SW 1271 (cell line): ENCODE measurements around the gene SAP30L.

Source experiments
- DNase-seq, 2 experiments: peaks; one replicate each; lab custom pipeline; 2025; lab: John Stamatoyannopoulos, UW

The SAP30L gene

DNA sequence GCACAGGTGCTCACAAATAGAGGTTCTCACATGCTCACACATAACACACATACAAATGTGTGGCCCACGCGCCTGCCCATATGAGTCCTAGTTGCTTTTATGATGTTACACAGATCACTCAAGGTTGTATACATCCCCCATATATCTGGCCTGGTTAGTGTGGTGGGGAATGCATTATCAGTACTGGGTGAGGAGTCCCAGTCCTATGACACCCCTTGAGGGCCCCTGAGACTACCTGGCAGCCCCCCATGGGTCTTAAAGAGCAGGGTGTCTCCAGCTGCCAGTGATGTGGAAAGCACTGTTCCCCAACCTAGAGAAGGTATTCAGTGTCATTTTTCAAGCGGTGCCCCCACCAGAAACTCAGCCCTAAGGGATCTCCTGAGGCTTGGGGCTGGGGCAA is 35.0 kb downstream of the SAP30L start:
- DNase-seq: no peak

DNA sequence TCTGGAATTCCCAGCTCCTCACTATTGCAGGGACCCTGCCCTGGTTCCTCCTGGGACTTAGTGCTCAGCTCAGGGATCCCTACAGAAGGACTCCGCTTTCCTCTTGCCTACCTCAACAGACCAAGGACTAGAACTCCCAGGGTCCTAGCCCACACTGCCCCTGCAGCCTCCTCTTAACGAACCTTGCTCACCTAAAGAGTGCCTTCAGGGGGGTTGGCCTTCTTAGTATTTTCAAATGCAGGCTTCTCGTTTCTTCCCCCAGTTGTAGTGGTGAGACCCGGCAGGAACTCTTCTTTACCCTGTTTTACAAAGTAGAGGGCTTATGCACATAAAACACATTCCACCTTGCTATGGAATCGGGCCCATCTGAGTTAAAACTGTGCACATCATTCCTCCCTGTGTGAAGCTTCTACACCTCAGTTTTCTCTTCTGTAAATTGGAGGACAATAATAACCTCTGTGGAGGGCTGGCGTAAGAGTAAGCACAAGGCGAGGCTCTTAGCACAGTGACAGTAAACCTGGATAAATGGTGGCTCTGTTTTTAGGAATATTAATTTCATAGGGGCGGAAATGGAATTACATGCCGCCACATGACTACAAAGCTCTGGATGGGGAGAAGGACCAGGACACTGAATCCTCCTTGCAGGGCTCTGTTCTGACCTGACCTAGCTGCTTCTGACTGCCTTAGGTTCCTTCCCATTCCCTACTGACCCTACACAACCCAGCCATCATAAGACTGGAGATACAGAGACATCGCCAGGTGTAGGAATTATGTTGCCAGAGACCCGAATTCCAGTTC is 36.0 kb downstream of the SAP30L start:
- no peak for DNase-seq

DNA sequence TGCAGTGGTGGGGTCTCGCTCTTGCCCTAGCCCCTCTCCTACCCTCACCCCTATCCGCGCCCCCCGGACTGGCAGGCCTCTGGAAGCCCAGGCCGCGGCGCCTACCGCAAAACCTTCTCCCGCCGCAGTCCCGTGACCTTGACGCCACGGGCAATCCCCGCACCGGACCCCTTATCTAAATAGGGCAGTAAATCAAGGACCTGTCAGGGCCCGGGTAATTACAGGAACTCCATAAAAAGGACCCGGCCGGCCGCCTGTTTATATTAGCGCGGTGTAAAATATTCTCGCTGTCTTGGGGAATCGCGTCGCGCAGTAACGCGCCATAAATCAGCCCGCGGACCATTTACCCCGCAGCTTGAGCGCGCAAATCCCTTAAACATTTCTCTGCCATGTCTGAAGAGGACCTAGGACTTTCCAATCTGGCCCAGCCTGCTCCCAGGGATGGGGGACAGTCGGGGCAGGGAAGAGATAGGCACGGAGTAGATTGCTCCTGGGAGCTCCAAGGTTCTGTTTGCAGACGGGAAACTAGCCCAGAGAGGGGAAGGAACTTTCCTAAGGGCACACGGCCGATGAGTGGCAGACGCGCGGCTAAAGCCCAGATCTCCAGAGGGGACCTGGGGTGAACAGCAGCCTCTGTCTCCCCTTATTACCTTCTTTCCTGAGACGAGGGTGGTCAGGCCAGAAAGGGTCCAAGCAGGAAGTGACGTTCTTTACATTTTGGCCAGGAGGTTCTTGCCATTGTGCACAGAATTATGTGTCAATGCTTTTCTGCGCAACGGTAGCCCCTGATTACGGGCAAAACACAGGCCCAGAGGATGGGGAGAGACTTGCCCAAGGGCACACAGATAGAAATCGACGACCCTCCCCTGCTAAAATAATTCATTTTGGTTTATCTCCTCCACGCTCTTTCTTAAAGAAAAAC is 37.0 kb downstream of the SAP30L start:
- DNase-seq: no peak

DNA sequence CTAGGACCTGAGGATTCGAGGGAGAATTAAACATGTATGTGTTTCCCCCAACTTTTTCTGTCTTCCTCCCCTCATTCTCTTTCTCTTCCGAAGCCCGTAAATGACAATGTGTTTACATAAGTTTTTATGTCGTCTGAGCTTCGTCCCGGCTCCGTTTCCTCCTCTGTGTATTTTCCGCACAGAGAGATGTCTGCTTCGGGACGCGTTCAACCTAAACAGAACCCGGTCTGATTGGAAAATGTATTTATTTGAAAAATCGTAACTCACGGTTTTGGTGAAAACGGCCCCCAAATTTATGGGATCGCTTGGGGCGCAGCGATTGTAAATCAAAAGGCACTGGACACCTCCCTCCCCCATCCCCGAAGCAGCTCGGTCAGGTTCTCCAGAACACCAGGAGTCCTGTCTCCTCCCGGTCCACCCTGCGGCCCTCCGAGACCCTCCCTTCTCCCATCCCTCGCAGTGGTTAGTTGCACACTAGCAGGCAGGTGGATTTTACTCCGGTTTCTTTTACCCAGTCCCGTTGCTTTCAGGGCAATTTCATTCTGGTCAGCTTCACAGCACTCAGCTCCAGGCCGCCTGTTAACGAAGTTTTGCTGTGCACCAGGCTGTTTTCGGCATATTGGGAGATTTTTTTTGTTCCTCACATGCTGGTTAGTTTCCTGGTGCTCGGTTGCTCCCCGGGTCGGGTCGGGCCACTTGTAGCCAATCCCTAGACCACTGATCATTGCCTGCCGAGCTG is 38.0 kb downstream of the SAP30L start:
- DNase-seq: no peak

DNA sequence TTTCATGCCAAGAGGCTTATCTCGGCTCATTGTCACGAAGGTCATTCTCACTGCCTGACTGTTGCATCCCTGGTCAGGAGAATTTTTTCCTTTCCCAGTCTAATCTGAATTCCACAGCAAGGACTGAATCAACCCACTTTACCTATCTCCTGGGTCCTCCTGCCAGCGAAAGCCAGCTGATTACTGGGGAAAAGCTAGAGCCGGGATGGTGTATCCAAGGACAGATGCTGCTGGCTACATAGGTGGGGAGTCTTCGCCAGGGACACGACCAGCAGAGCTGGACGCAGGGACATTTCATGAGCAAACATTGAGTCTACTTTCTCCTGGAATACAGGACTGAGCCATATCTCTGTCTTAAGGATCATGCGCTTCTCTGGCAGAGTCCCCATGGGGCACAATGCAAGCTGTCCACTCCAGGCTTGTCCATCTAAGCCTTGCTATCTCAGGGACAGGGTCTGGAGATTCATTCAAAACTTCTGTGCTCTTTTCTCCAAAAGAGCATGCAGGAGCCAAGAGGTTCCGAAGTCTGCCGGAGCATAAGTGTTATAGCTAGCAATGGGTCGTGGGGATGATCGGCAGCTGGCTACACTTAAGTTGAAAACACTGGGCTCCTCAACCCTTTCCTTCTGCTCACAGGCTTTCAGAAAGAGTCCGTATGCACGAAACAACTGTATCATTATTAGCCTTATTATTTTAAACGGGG is 38.7 kb downstream of the SAP30L start:
- DNase-seq: no peak

DNA sequence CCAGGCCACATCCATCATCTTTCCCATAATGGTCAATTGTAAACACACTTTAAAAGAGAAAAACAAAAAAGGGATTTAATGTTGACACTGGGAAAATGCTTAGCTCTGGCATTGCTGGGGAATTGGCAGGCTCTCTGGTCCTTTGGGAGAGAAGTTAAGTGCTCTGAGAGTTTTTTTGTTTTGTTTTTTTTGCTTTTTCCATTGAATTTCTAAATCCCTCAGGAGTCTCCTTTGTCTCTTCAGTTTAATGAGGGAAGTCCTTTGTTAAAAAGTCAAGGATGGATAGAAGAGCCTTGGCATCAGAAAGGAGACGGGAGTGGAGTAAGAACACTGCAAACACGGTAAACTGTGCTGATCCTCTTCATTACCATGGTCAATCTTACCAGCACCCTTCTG is 39.3 kb downstream of the SAP30L start:
- no peak for DNase-seq

DNA sequence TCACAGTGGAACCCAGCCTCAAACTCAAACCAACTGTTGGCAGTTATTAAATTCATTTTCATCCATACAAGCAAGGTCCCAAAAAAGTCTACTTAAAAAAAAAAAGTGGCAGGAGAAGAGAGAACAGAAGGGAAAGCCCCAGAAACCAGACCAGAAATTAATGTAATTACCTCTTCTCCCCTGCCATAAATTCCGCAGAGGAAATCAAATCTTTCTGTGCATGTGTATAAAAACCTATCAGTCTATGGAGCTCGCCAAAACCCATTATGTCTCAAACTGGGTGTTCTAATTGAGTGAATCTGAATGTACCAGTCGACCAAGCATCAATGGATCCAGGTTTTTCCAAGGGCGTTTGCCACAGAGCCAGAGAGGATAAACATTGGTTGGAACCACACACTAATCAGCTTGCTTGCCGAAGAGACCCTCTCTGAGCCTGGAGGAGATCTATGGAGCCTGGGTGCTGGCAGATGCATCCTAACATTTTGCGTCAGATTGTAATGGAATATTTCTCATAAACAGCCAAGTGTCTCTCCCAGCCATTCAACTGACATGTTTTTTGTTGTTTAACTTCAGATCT is 40.1 kb downstream of the SAP30L start:
- no peak for DNase-seq

DNA sequence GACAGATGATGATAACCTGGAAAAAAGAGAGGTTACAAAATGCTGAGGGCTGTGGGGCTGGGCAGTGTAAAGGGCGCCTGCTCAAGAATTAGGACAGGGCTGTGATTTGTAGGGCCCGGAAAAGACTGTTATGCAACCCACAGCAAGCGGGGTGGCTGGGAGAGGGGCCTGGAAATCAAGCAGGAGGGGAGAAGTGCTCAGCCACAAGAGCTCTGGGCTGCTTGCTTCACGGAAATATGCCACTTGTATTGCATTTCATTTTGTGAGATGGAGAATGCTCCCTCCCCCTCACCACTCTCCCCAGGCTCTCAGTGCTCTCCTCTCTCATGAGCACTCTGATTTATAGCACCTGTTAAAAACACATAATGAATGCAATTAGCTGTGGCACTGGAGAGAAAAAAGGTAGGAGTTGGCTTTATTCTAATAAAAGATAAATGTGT is 40.6 kb downstream of the SAP30L start:
- no peak for DNase-seq

DNA sequence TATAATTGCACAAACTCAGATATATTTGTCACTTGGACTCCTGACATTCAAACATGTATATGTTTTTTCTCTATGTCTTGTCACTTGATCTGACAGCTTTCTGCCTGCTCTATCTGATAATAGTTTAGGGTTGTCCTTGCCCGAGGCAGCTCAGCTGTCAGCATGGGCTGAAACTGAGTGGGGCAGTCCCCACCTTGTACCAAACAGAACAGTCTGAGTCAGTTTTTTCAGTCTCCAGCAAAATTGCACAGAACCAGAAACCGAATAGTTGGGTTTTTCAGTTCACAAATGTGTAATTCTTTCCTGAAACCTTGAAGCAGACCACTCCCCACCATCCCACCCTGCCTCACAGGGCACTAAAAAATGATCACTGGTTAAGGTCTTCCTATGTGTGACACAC is 41.7 kb downstream of the SAP30L start:
- no peak for DNase-seq

DNA sequence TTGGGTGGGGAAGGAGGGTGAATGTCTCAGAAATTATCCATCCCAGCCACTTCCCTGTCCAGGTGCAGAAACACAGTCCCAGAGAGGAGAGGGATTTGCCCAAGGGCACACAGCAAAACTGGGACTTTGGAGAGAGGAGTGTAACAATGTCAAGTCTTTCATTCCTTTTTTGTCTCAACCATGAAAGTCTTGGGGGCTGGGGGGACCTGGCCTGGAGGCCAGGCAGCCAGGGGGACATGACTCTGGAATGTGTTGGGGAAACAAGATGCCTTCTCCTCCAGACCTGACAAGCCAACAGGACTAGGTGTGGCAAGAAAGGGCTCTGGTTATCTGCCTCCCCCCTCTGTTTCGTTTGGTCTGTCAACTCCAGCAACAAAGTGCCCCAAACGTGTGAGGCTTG is 46.1 kb downstream of the SAP30L start:
- no peak for DNase-seq

DNA sequence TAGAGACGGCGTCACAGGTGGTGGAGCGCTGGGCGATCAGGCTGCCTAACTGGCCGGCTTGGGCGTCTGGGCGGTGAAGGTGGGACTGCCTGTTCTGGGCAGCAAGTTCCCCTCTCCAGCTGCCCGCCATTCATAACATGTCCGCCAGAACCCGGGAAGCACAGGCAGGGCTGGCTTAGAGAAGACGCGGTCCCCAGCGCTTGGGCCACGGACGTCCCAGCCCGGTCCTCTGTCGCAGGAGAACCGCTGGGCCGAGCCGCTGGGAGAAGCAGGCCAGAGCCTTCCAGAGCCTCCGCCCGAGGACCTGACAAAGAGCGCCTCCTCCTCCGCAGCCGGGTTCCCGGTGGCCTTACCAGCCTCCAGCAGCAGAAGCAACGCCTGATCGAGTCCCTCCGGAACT is 47.5 kb downstream of the SAP30L start:
- DNase-seq: no peak

DNA sequence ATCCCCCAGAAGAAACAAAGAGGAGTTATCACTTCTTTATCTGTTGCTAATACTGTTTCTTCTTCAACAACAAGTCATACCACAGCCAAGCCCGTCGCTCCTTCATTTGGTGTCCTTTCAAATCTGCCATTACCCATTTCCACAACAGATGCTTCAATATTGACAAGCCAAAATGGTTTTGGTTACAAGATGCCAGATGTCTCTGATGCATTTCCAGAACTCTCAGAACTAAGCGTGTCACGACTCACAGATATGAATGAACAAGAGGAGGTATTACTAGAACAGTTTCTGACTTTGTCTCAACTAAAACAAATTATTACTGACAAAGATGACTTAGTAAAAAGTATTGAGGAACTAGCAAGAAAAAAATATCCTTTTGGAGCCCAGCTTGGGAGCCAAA is 48.2 kb downstream of the SAP30L start:
- no peak for DNase-seq

DNA sequence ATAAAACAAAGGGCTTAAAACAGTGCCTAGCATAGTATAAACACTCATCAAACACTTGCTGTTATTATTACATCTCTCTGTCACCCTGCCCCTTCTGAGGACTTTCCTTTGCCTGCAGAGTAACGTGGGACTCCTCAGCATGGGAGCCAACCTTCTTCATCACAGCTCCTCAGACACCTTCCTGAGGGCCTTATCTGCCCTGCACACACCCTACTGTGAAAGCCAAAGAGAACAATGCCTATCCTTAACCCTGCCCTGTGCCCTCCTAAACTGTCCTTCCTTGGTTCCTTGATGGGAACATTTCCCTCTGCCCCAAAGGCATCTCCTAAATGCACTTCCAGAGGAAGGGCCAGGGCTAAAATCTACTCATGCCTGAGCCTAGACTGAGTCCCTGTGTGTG is 52.8 kb downstream of the SAP30L start:
- DNase-seq: no peak

DNA sequence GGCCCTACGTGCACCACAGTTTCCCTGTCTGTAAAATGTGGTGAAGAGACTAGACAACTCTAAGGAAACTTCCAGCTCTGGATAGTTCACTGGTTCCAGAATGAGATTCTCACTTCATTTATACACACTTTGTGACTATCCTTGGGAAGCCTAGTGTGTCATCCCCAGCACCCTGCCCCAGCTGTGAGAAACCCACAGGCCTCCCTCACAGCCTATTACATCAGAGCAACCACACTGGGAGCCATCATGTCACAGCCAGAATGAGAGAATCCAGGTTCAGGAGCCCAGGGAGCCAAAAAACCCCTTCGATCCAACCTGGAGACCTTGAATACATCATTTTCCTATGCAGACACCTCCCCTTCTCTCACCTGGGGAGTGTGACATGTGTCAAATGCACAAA is 53.2 kb downstream of the SAP30L start:
- DNase-seq: no peak

DNA sequence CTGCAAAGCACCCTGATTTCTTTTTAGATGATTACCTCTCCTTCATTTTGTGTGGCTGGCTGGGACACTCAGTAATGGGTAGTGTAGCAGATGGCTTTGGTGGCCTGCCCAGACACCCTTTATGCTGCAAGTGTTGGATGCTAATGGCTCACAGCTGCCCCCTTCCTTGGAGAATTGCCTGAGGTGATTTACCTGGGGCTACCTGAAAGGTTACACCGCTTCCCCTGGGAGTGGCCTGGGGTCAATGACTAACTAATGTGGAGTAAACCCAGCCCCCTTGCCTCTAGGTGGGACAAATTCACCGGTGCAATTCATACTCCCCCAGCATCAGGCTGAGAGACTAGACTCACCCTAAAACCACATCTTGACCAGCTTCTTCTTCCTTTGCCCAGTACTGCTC is 55.8 kb downstream of the SAP30L start:
- no peak for DNase-seq

DNA sequence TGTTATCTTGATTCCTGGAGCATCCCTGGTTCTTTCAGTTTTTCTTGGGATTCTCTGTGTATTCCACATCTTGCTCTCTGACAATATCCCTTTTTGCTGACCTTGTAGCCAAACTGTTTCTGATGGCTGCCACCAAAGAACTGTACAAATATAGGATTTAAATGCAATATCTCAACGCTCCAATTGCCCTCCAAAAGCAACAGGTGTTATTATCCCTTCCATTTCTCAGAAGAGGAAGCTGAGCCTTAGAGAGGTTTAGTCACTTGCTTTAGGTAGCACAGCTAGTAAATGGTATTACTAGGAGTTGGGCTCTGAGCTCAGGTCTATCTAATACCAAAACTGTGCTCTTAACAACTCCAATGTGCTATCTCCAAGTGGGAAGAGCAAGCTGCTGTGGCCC is 56.4 kb downstream of the SAP30L start:
- no peak for DNase-seq

DNA sequence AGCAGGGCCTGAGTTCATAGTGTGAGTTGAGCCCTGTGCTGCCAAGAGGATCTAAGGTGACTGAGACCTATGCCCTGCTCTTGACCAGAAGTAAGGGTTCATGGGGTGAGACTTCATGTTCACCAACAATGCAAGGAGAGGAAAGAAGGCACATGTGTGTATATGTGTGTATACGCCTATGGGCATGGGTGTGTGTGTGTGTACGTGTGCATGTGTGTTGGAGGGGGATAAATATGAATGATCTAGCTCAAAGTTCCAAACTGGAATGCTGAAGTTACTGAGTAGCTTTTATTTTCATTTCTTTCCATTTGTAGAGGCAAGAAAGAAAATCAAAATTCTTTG is 57.9 kb downstream of the SAP30L start:
- no peak for DNase-seq

DNA sequence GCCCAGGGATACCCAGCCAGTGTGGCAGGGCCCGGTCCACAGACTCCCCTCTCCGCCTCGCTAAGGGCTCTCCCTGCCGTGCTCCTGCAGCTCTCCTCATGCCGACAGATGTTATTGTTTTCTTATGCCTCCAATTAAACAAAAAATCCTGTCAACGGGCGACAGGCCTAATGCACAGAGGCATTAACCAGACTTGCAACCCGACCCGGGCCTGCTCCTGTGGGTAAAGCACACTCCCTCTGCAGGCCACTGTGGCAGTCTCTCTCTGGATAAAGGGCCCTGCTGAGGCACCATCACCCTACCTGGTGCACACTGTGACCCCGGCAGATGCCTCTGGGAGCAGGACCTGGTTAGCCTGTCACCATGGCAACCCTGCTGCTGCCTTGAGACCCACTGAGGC is 59.8 kb downstream of the SAP30L start:
- no peak for DNase-seq

DNA sequence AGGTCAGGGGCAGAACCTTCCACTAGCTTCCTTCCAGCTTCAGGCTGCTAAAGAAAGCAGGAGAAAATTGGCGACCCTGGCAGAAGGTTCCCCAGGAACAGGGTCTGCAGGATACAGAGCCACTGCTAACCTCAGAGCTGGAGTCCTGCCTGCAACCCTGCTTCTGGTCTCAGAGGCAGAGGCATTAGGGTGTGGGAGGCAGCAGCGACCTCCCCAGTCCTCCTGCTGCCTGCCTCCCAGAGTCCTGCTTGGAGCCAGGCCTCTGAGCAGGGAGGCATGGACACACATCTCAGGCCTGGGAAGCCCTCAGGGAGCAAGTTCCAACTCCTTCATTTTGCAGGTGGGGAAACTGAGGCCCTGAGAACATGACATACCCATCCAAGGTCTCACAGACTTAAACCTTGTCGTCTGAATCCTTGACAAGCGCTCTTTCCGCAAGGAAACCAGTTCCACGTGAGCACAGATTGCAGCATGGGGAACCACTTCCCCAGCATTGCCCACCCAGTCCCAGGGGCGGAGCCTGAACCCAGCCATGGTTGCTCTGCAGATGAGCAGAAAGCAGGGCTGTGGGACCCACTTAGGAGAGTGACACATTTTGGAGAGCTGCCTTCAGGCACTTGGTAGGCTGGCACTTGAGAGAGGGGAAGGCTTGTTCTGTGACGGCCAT is 60.4 kb downstream of the SAP30L start:
- no peak for DNase-seq

DNA sequence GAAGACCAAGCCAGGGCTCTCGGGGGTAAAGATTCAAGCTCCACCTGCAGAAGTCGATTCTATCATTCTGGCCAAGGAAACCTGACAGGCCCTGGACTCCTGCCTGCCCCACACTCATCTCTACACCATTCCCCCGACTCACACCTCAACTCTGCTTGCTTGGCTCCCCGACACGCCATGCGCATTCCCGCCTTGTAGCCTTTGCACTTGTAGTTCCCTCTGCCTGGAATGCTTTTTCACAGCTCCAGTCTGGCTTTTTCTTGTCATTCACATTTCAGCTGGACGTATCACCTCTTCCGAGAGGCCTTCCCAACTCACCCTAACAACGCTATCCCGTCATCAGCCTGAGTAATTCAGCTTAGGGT is 60.9 kb downstream of the SAP30L start:
- no peak for DNase-seq

DNA sequence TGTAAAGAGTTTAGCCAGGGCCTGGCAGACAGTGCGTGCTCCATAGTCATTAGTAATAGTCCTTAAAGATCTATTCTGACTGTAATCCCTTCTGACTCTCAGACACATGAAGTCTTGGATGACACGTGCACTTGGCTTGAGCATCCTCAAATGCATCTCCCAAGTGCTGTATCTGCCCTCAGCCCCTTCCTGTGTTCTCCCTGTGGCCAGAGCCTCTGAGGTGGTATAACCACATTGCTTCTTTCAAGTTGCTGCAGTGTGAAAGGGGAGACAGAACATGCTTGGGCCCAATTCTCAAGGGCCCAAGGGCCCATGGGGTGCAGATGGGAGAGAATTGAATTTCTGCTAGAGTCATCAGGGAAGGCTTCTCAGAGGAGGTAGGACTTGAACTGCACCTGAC is 62.3 kb downstream of the SAP30L start:
- no peak for DNase-seq
